IgD-negative memory B cell (primary cell): ENCODE measurements around the gene PSRC1. TPM values are rescaled to one million over a fixed set of nuclear protein-coding genes. Genes with fewer than 3 reads are reported as not detected.
"Not testable (repeated sequence)": the region's sequence is repeated elsewhere in the genome, so short reads cannot be mapped to it uniquely, and the experiment has no call there.

Experiments
- H3K27ac Mint-ChIP-seq, 3 donors: one replicate each; pipeline ENCODE4 v1.8.0; 2020 to 2022; ENCODE audit warnings: mild to moderate bottlenecking in 3 of 3, mixed read lengths in 3 of 3, moderate library complexity in 1 of 3
- H3K27me3 Mint-ChIP-seq: one replicate; pipeline ENCODE4 v1.8.0; 2021; ENCODE audit warnings: mixed read lengths
- H3K36me3 Mint-ChIP-seq: one replicate; pipeline ENCODE4 v1.8.0; 2020; ENCODE audit warnings: mild to moderate bottlenecking, mixed read lengths
- H3K4me1 Mint-ChIP-seq, 3 donors: one replicate each; pipeline ENCODE4 v1.8.0; 2020 to 2022; ENCODE audit warnings: mixed read lengths in 3 of 3, mild to moderate bottlenecking in 1 of 3
- H3K4me3 Mint-ChIP-seq, 4 donors: one replicate each; pipeline ENCODE4 v1.8.0; 2020 to 2022; ENCODE audit warnings: mild to moderate bottlenecking in 4 of 4, mixed read lengths in 4 of 4, moderate library complexity in 3 of 4
- H3K9me3 Mint-ChIP-seq, 3 donors: one replicate each; pipeline ENCODE4 v1.8.0; 2020 to 2021; ENCODE audit warnings: mixed read lengths in 3 of 3, mild to moderate bottlenecking in 1 of 3
- polyA plus RNA-seq: library from polyadenylated mRNA; unstranded; fragments of 300-500 nt; fragmentation: Illumina TruSeq; gene quantifications from one replicate; pipeline ENCODE4 v1.2.3, GENCODE V29; 2021

PSRC1 gene
- not detected for polyA plus RNA-seq

GRCh38 chr1:109282952-109283747 lies at the start of gene PSRC1:
PSRC1 (minus strand) TSS chr1:109283145.
- Mint-ChIP-seq H3K4me1 (peaks cover 8 to 11% (median 9%) of the 10 kb centered on the region in 3 donors), H3K36me3 (peaks cover 1% of the 10 kb centered on the region)

DNA sequence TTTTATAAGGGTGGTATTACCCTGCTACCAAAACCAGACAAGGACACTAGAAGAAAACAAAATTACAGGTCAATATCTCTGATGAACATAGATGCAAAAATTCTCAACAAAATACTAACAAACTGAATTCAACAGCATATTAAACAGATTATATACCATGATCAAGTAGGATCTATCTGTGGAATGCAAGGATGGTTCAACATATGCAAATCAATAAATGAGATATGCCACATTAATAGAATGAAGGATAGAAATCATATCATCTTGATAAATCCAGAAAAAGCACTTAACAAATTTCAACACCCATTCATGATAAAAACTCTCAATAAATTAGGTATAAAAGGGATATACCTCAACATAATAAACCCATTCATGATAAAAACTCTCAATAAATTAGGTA lies 48.2 kb upstream of the PSRC1 start:
- peaks cover 2 to 13% (median 10%) of the 10 kb centered on the region in 3 donors for H3K9me3 Mint-ChIP-seq
- no peak overlapping the region for H3K27ac Mint-ChIP-seq
- H3K27me3 Mint-ChIP-seq = peaks cover 11% of the 10 kb centered on the region

More at GRCh38 chr1:109282952-109283747, at the start of gene PSRC1:
- no peaks in the 10 kb centered on the region for H3K27me3 Mint-ChIP-seq
- peak within 1 kb of the TSS; percentile 2 to 99 (median 90) for H3K27ac Mint-ChIP-seq
- peak within 1 kb of the TSS; percentile 85 to 100 (median 96) for H3K4me3 Mint-ChIP-seq
- no peaks in the 10 kb centered on the region for H3K9me3 Mint-ChIP-seq

GRCh38 chr1:109327285-109327684 lies 44.3 kb upstream of the PSRC1 start:
- no peak overlapping the region for H3K4me3 Mint-ChIP-seq
- H3K27me3 Mint-ChIP-seq = peaks cover 11% of the 10 kb centered on the region
- H3K4me1 Mint-ChIP-seq = no peaks in the 10 kb centered on the region
- H3K27ac Mint-ChIP-seq = no peak overlapping the region
- H3K9me3 Mint-ChIP-seq = peaks cover 2 to 13% (median 10%) of the 10 kb centered on the region in 3 donors
- peaks cover under 1% of the 10 kb centered on the region for H3K36me3 Mint-ChIP-seq

More for the DNA sequence above, 48.2 kb upstream of the PSRC1 start:
- no peaks in the 10 kb centered on the region for H3K36me3 Mint-ChIP-seq
- H3K4me3 Mint-ChIP-seq = peak overlapping the region in 1 of 4 donors; percentile 18
- no peaks in the 10 kb centered on the region for H3K4me1 Mint-ChIP-seq

GRCh38 chr1:109322974-109323373 lies 40.0 kb upstream of the PSRC1 start:
- no peak overlapping the region for H3K4me3 Mint-ChIP-seq
- peaks cover 2% of the 10 kb centered on the region for H3K36me3 Mint-ChIP-seq

DNA sequence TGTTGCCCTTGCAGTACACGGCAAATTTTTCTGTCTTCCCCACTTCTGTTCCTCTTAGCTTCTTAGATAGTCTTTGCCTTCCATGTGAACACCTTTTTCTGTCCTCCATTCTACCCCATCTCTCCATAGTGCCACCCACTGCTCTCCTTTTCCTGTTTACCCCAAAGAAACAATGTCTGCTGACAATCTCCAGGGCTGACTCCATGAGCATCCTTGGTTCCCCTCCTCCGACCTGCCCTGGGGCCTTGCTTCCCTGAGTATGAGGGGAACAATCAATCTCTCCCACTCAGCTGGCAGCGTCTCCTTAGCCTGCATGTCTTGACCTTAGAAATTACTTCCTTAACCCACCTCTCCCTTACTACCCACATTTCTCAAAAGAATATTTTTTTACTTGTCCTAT lies 36.2 kb upstream of the PSRC1 start:
- peak overlapping the region in 1 of 3 donors; percentile 11 for H3K27ac Mint-ChIP-seq
- peaks cover 12% of the 10 kb centered on the region for H3K27me3 Mint-ChIP-seq
- no peaks in the 10 kb centered on the region for H3K4me1 Mint-ChIP-seq
- H3K4me3 Mint-ChIP-seq = no peak overlapping the region
- H3K9me3 Mint-ChIP-seq = no peaks in the 10 kb centered on the region
- peaks cover 4% of the 10 kb centered on the region for H3K36me3 Mint-ChIP-seq

More at GRCh38 chr1:109322974-109323373, 40.0 kb upstream of the PSRC1 start:
- no peaks in the 10 kb centered on the region for H3K9me3 Mint-ChIP-seq
- peaks cover 11% of the 10 kb centered on the region for H3K27me3 Mint-ChIP-seq
- H3K27ac Mint-ChIP-seq = no peak overlapping the region
- no peaks in the 10 kb centered on the region for H3K4me1 Mint-ChIP-seq

GRCh38 chr1:109316506-109316905 lies 33.6 kb upstream of the PSRC1 start:
- Mint-ChIP-seq H3K36me3 (peaks cover 2% of the 10 kb centered on the region), H3K9me3 (no peaks in the 10 kb centered on the region), H3K27me3 (peaks cover 19% of the 10 kb centered on the region), H3K4me3 (no peak overlapping the region), H3K4me1 (no peaks in the 10 kb centered on the region), H3K27ac (no peak overlapping the region)

DNA sequence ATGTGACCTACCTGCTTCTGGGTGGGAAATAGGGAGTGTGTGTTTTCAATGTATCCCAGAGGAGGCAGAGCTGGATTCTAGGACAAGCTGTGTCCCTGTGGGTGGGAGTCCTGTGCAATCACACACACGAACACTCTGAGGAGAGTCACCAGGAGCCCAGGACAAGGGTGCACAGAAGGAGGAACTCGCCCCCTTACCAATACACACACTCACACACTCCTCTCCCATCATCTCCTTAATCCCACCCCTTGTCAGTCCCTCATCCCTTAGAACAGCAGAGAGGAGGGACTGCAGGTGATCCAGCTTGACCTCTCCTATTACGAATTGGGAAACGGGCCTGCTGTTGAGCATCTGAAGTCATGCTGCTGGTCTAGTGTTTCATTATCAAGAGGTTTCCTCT lies 32.3 kb upstream of the PSRC1 start:
- no peaks in the 10 kb centered on the region for H3K4me1 Mint-ChIP-seq
- no peaks in the 10 kb centered on the region for H3K9me3 Mint-ChIP-seq
- H3K36me3 Mint-ChIP-seq = peaks cover 2% of the 10 kb centered on the region
- H3K4me3 Mint-ChIP-seq = no peak overlapping the region
- H3K27me3 Mint-ChIP-seq = peaks cover 16% of the 10 kb centered on the region
- no peak overlapping the region for H3K27ac Mint-ChIP-seq

GRCh38 chr1:109314795-109315194 lies 31.9 kb upstream of the PSRC1 start:
- Mint-ChIP-seq H3K4me3 (no peak overlapping the region), H3K4me1 (no peaks in the 10 kb centered on the region)

GRCh38 chr1:109312978-109313775 lies 30.2 kb upstream of the PSRC1 start:
- Mint-ChIP-seq H3K27ac (no peak overlapping the region), H3K36me3 (peaks cover 2% of the 10 kb centered on the region), H3K27me3 (peaks cover 11% of the 10 kb centered on the region), H3K4me3 (no peak overlapping the region), H3K4me1 (no peaks in the 10 kb centered on the region), H3K9me3 (no peaks in the 10 kb centered on the region)

More at GRCh38 chr1:109314795-109315194, 31.9 kb upstream of the PSRC1 start:
- Mint-ChIP-seq H3K27me3 (peaks cover 18% of the 10 kb centered on the region), H3K36me3 (peaks cover 2% of the 10 kb centered on the region), H3K27ac (no peak overlapping the region), H3K9me3 (no peaks in the 10 kb centered on the region)

GRCh38 chr1:109312246-109312645 lies 29.3 kb upstream of the PSRC1 start:
- peaks cover 14% of the 10 kb centered on the region for H3K27me3 Mint-ChIP-seq
- no peak overlapping the region for H3K4me3 Mint-ChIP-seq
- no peaks in the 10 kb centered on the region for H3K9me3 Mint-ChIP-seq

GRCh38 chr1:109309347-109309746 lies 26.4 kb upstream of the PSRC1 start:
- Mint-ChIP-seq H3K27ac (no peak overlapping the region), H3K4me3 (no peak overlapping the region), H3K27me3 (peaks cover 17% of the 10 kb centered on the region), H3K4me1 (peaks cover 6 to 8% (median 7%) of the 10 kb centered on the region in 3 donors), H3K9me3 (no peaks in the 10 kb centered on the region), H3K36me3 (no peaks in the 10 kb centered on the region)

More at GRCh38 chr1:109312246-109312645, 29.3 kb upstream of the PSRC1 start:
- peaks cover 6 to 7% (median 7%) of the 10 kb centered on the region in 3 donors for H3K4me1 Mint-ChIP-seq
- H3K27ac Mint-ChIP-seq = no peak overlapping the region
- peaks cover 2% of the 10 kb centered on the region for H3K36me3 Mint-ChIP-seq

DNA sequence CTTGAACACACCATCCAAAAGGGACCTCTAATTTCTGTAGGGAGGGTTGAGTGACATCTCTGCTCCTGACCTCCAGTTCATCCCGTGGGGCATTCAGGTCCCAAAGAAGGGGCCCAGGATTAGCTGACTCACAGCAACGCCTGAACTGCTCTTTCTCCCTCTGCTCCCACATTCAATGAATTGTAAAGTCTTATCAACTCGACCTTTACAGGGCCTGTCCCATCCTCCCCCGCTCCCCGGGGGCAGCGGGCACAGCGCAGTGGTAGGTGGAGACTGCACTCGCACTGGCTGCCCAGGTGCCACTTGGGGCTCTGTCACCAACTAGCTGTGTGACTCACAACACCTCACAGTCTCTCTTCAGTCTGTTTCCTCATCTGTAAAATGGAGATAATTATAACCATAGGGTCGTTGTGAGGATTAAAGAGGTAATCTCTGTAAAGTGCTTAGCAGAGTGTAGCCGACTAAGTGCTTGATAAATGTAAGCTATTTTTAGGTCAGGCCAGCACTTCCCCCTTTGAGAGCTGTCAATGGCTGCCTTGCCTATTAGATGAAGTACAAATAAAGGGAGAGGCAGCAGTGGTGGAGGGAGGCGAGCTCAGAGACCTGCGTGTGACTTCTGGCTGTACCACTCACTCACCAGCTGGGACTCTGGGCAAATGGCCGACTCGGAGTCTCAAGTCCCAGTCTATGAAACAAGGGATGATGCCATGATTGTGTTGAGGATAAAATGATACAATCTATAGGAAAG lies 24.5 kb upstream of the PSRC1 start:
- Mint-ChIP-seq H3K36me3 (no peaks in the 10 kb centered on the region), H3K4me3 (peak overlapping the region in 2 of 4 donors; percentile 52 to 88), H3K4me1 (peaks cover 6 to 8% (median 7%) of the 10 kb centered on the region in 3 donors), H3K27ac (peak overlapping the region in 1 of 3 donors; percentile 58), H3K9me3 (no peaks in the 10 kb centered on the region), H3K27me3 (peaks cover 14% of the 10 kb centered on the region)

DNA sequence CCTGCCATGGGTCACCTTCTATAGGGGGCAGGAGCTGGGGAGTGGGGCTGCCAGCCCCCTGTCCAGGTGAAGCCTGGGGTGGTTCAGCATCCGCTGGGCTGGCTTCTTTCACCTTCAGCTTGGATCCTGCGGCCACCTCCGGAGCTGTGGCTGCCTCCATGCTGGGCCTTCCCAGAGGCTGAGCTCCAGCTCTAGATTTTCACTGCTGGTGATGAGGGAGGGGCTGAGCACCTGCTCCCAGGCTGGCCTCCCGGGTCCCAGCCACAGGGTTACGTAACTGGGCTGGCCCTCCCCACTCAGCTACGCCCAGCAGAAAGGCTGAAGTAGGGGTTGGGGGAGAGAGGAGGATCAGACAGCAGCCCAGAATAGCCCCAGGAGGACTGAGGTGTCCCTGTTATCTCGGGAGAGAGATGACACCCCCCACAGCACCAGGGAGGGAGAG lies 23.9 kb upstream of the PSRC1 start, which contains the start of gene MYBPHL:
TSS of gene MYBPHL (minus strand) at position 180 of the 442 bp plus-strand sequence. CDS start at position 160, 20 bp downstream.
- Mint-ChIP-seq H3K4me1 (peaks cover 6 to 8% (median 7%) of the 10 kb centered on the region in 3 donors), H3K4me3 (peak within 1 kb of the TSS in 2 of 4 donors; percentile 52 to 88), H3K27me3 (peaks cover 11% of the 10 kb centered on the region), H3K9me3 (no peaks in the 10 kb centered on the region), H3K36me3 (no peaks in the 10 kb centered on the region), H3K27ac (peak within 1 kb of the TSS in 1 of 3 donors; percentile 58)

- not testable (repeated sequence) for H3K27ac Mint-ChIP-seq, H3K4me3 Mint-ChIP-seq, H3K4me1 Mint-ChIP-seq, H3K9me3 Mint-ChIP-seq, H3K36me3 Mint-ChIP-seq
- H3K27me3 Mint-ChIP-seq = peaks cover 11% of the 10 kb centered on the region
Observed at GRCh38 chr1:109305991-109306390, 23.0 kb upstream of the PSRC1 start.
